Stomach (tissue), 4 donors: ENCODE data around the gene POLH.

ENCODE experiments used
- CTCF ChIP-seq, 7 experiments: fragments of 450-650 bp in 4 of 7; fragments of 200-600 bp in 3 of 7; sonication (generic) in 3 of 7; IDR thresholded peaks; one replicate each; pipeline ENCODE4 v1.5.1; 2016 to 2019; ENCODE audit warnings: antibody characterized with exemption in 7 of 7, control low read depth in 2 of 7, mild to moderate bottlenecking in 1 of 7
- EP300 ChIP-seq: sonication (generic); formaldehyde crosslinking; IDR thresholded peaks from one replicate; pipeline ENCODE4 v1.6.1; 2017; ENCODE audit warnings: antibody characterized with exemption
- POLR2A ChIP-seq, 4 donors: fragments of 450-650 bp; IDR thresholded peaks; one replicate each; pipeline ENCODE4 v1.6.1; 2016; ENCODE audit warnings: antibody characterized with exemption in 4 of 4, control low read depth in 2 of 4, mild to moderate bottlenecking in 1 of 4, moderate library complexity in 1 of 4

DNA sequence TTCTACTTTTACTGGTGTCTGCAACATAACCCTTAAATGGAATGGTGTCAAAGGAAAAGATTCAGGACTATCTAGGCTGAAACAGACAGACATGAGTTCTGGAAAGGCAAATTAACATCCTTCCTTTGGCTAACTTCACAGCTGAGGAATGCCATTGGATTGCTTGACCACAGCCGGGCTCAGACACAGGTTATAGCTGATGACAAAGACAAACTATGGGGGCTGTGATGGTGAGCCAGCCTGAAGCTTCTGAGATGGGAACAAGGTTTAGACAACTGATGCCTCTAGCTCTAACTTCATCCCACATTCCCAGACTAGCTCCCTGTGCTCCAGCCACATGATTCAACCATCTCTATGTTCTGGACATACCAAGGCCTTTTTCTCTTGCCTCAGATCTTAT, 43.8 kb upstream of the POLH start:
- TF ChIP-seq CTCF (IDR thresholded peaks at IDR 0.05), result no peak
- no peak for TF ChIP-seq EP300
- TF ChIP-seq POLR2A (IDR thresholded peaks at IDR 0.05), result no peak
